HG03060 (cell line): ENCODE measurements around the gene BNIP5.

ENCODE experiments used
- ATAC-seq: cut with Tn5 transposase; IDR thresholded peaks from one replicate; pipeline ENCODE4 v1.9.1; 2021; ENCODE audit warnings: low read depth, moderate number of reproducible peaks; ENCODE audit not compliant: unreplicated experiment

The BNIP5 gene

DNA sequence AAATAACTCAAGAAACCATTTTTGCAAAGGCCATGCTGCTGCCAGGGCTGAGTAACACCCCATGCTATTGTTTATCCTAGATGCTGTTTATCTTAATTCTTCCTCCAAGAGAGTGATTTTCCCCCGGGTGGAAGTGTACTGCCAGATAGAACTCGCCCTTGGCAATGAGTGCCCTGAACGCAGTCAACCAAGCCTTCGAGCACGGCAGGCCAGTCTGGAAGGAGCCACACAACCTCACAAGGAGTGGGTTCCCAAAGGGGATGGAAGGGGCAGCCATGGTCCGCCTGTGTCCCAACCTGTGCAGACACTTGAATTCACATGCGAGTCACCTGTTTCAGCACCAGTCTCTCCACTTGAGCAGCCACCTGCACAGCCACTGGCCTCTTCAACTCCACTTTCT lies 34.9 kb downstream of the BNIP5 start:
- no peak for ATAC-seq

- ATAC-seq = no peak
Measured at GRCh38 chr6:36301085-36301658, 35.5 kb downstream of the BNIP5 start.

DNA sequence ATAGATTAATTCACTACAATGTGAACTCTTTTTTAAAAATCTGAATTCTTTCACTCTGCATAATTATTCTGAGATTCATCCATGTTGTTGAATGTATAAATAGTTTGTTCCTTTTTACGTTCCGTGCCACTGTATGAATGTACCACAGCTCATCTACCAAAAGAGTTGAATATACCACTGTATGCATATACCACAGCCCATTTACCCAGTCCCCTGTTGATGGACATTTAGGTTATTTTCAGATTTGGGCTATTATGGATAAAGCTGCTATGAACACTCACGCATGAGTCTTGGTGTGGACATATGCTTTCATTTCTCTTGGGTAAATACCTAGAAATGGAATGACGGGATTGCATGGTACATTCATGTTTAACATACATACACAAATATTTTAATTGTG lies 38.7 kb downstream of the BNIP5 start:
- no peak for ATAC-seq

- ATAC-seq = no peak
Measured at GRCh38 chr6:36297511-36297910, 39.2 kb downstream of the BNIP5 start.

GRCh38 chr6:36297051-36297450 lies 39.6 kb downstream of the BNIP5 start:
- no peak for ATAC-seq

DNA sequence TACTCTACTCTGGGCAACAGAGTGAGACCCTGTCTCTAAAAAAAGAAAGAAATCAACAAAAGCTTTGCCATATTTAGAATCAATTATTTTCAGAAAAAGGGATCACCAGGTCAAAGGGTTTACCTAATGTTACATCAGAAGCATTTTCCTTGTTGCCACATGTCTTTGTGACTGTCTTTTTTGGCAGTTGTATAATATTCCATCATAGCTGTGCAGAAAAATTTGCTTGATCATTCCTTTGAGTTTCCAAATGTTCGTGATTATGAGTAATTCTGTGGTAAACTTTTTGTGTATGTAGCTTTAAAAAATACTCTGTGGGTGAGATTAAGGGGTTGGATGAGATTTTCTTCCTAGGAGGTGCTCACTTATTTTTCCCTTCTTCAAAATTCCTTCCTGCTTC lies 40.4 kb downstream of the BNIP5 start:
- no peak for ATAC-seq

- ATAC-seq = no peak
Measured at GRCh38 chr6:36292170-36292569, 44.5 kb downstream of the BNIP5 start.

- no peak for ATAC-seq
Measured at GRCh38 chr6:36290668-36291620, 45.7 kb downstream of the BNIP5 start.

- no peak for ATAC-seq
Measured at GRCh38 chr6:36289281-36289878, 47.3 kb downstream of the BNIP5 start.

DNA sequence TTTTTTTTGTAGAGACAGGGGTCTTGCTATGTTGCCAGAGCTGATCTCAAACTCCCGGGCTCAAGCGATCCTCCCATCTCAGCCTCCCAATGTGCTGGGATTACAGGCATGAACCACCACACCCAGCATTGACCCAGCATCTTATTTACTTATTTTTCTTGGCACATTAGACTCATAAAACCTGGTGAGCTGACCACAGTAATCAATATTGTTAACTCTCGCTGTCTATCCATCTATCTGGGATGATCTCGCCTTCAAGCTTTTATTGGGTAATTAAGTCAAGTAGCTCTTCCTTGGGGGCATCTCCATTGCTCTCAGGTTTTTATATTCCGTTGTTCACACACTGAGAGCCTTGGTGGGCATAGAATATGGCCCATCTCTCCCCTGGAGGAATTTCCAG lies 49.8 kb downstream of the BNIP5 start:
- ATAC-seq = no peak

DNA sequence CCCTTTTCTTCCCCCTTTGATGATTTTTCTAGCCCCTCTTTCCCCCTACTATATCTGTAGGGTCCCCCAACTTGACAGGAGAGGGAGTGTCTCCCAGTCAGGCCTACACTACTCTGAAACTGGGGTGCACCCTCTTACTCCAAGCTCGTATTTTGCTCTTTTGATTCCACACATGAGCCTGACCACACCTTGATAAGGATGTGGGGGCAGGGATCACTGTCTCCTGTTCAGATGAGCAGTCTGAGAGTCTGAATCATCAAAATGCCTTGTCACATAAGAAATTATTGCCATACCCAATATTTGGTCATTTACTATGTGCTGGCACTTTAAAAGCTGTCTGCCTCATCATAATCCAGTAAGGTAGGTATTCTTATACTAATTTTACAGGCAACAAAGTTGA lies 50.9 kb downstream of the BNIP5 start:
- no peak for ATAC-seq

DNA sequence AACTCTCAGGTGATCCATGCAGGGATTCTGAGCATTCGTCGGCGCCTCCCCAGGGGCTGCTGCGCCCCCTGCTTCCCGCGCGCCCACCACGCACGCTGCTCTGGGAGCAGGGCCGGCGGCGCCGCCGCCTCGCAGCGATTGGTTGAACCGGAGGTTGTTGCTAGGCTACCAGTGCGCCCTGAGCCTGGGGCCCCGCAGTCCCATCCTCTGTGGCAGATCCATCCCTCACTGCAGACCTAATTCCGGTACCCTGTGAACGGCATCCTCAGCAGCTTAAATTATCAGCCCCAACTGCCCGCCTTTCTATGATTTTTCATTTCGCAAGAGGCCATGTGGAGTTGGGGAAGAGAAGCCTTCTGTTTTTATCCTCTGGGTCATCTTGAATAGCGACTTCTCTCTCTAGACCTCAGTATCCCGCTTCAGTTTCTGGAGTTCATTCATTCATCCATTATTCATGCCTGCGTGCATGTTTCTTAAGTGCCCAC lies 51.5 kb downstream of the BNIP5 start:
- ATAC-seq = no peak

GRCh38 chr6:36284359-36284758 lies 52.3 kb downstream of the BNIP5 start:
- no peak for ATAC-seq

GRCh38 chr6:36283608-36284007 lies 53.1 kb downstream of the BNIP5 start:
- ATAC-seq = no peak

DNA sequence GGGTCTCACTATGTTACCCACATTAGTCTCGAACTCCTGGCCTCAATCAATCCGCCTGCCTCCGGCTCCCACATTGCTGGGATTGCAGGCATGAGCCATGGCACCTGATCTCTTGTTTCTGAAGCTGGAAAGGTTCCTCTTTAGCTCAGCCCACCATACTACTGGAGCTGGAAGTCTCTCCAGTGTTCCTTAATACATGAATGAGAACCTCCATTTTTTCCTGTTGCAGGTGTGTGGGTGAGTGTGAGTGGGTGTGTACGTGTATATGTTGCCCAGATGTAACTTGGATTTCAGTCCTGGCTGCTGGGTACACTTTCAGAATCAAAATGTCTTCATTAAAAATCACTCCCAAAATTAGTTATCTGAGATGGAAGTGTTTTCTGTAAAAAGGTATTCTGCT lies 55.7 kb downstream of the BNIP5 start:
- no peak for ATAC-seq

GRCh38 chr6:36280467-36280866 lies 56.2 kb downstream of the BNIP5 start:
- ATAC-seq = no peak

DNA sequence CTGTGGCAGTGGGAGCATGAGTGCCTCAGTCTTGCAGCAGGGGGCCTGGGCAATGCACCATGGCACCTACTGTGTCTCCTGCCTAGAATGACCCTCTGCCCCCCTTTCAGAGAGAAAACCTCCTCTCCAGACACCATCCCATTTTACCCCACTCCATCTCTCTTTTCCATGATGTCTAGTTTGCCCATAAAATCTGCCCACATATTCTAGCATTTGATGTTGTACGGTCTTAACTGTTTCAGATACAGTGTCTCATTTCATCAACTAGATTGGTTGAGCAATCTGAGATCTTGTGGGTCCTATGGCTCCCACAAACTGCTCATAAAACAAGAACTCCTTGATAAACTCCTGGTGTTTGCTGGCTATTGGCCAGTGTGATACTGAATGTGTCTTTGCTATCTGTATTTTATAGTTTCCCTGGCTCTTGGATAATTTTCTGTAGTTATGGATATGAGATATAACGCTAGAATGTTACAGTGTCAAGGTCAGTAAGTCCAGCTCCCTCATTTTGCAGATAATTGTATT lies 58.7 kb downstream of the BNIP5 start:
- no peak for ATAC-seq

GRCh38 chr6:36276581-36277536 lies 59.8 kb downstream of the BNIP5 start:
- ATAC-seq = no peak

- no peak for ATAC-seq
Measured at GRCh38 chr6:36273802-36274514, 62.7 kb downstream of the BNIP5 start.

- ATAC-seq = no peak
Measured at GRCh38 chr6:36273067-36273466, 63.6 kb downstream of the BNIP5 start.
